ENCODE measurements around the gene RPL34.

- TF ChIP-seq CTCF (IDR thresholded peaks at IDR 0.05; ENCODE audit: low read depth, low read length, poor library complexity, severe bottlenecking) (no peak), EZH2phosphoT487 (IDR thresholded peaks at IDR 0.05; ENCODE audit: borderline replicate concordance, low read length) (no peak)
Measured at GRCh38 chr4:108646706-108647105, 26.3 kb downstream of the RPL34 start.
